Measurements from ENCODE around the gene ADAMTS7.
"Not testable (repeated sequence)": the region's sequence is repeated elsewhere in the genome, so short reads cannot be mapped to it uniquely, and the experiment has no call there.

Gene ADAMTS7

DNA sequence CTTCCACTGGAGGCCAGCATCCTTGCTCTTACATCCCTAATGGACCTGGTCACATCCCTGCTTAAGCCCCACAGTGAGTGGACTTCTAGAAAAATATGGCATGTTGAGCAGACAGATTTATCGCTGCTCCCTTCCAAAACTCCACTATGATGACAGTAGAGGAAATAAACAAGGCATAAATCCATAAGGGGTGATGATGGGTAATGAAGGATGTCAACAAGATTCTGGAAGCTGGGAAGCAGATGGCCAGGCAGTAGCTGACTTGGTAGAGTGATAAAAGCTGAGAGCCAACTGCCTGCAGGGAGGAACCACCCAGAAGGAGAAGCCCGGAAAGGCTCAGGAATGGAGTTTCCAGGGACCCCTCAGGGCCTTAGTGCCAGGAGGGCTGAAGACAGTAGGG lies 28.9 kb downstream of the ADAMTS7 start:
- DNase-seq (ENCODE audit: low read depth), result not testable (repeated sequence)

DNA sequence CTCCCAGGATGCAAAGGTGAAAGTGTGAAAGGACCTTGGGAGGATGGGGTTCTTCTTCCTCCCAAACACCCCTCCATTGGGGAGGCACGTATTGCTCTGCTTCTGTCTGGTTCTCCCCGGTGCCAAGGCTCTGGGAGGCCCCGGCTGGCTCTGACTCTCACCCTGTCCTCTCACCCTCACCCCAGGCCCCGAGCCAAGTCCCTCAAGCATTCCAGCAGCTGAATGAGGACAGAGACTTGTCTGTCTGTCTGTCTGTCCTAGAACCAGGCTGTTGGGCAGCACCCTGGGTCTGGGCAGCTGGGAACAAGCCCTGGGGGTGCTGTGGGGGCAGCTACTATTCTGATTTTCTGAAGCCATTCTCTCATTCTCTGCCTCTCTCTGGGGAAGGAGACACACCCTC lies 29.9 kb downstream of the ADAMTS7 start:
- DNase-seq (ENCODE audit: low read depth), result not testable (repeated sequence)

- not testable (repeated sequence) for DNase-seq (ENCODE audit: low read depth)
Measured at GRCh38 chr15:78779975-78780374, 31.3 kb downstream of the ADAMTS7 start.

DNA sequence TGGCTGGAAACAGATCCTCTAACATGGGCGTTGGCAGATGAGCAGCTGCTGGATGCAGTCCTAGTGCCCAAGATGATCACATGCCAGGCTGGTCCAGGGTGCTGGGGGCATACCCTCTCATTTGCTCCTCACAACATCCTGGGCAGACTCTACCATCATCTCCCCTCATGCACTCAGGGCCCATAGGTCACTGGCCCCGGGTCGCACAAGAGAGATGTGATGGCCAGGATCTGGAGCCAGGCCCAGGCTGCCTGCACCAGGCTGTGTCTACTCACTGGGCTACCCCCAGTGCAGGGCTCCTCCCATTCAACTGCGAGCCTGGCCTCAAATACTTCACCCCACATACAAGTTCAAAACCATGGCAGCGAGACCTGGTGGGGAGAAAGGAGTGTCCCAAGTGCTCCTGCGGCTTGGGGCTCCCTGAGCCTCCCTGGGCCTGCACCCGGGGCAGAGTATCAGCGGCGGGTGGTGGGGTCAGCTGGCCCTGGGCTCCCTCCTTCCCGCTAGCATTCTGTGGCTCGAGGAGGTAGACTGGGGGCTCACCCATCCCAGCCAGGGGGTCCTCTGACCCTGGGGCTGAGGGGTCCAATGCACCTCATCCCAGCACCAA lies 32.0 kb downstream of the ADAMTS7 start:
- not testable (repeated sequence) for DNase-seq (ENCODE audit: low read depth)

DNA sequence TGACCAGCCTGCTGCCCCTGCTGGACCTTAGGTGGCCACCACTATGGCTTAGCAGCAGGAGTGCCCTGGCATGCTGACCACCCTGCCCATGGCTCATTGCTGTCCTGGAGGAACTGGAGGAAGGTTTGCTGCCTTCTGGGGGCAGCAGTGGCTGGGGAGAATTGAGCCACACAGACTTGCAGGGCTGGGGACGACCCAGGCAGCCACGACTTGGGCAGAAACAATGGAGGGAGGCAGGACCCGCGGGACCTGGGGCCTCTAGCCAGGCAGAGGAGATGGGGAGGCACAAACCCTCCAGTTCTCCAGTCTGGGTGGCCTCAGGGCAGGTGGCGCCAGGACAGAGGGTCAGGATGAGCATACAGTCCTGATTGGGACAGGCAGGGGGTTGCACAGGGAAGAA lies 32.8 kb downstream of the ADAMTS7 start:
- DNase-seq (ENCODE audit: low read depth), result no peak

- not testable (repeated sequence) for DNase-seq (ENCODE audit: low read depth)
Measured at GRCh38 chr15:78777953-78778345, 33.3 kb downstream of the ADAMTS7 start.

GRCh38 chr15:78777290-78777952 lies 33.8 kb downstream of the ADAMTS7 start:
- not testable (repeated sequence) for DNase-seq (ENCODE audit: low read depth)

GRCh38 chr15:78776046-78776925 lies 35.0 kb downstream of the ADAMTS7 start:
- DNase-seq (ENCODE audit: low read depth), result not testable (repeated sequence)

- DNase-seq (ENCODE audit: low read depth), result no peak
Measured at GRCh38 chr15:78775472-78775871, 35.8 kb downstream of the ADAMTS7 start.

DNA sequence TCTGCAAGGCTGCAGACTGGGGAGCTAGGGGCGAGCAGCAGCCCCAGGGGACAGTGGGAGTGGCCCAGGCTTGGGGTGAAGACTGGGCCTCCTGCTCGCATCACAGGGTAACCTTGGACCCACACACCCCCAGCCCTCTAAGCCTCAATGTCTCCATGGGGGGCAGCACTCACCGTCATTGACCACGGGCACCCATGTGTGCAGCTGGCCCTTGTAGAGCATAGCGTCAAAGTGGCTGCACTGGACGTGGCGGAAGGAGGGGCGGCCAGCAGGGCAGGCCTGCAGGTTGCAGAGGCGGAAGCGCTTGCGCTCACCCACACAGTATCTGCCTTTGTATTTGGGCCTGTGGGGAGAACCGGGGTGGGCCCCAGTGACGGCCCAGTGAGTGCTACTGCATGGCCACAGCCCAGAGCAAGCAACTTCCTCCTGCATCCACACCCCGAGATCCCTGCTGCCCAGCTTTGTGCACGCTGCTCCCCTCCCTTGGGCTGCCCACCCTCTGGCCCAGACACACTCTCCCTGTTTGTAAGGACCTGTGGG lies 36.7 kb downstream of the ADAMTS7 start:
- not testable (repeated sequence) for DNase-seq (ENCODE audit: low read depth)

GRCh38 chr15:78773765-78774450 lies 37.4 kb downstream of the ADAMTS7 start:
- DNase-seq (ENCODE audit: low read depth), result not testable (repeated sequence)

DNA sequence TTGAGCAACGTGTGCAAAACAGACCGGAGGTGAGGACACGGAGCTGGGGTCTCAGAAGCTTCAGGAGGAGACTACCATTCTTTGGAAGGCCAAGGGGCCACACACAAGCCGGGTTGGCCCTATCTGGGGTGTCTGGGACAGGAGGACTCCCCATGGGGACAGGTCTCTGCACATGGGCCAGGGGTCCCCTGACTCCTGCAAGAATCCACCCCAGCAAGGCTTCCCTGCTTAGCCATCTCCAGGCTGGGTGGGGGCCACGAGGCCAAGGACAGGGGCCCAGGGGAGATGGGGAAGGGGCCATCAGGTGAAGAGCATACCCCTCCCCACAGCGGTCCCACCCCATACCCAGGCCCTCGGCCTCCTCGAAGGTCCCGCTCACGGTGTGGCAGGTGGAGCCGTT lies 38.5 kb downstream of the ADAMTS7 start:
- DNase-seq (ENCODE audit: low read depth), result no peak

- not testable (repeated sequence) for DNase-seq (ENCODE audit: low read depth)
Measured at GRCh38 chr15:78771436-78772000, 39.7 kb downstream of the ADAMTS7 start.

DNA sequence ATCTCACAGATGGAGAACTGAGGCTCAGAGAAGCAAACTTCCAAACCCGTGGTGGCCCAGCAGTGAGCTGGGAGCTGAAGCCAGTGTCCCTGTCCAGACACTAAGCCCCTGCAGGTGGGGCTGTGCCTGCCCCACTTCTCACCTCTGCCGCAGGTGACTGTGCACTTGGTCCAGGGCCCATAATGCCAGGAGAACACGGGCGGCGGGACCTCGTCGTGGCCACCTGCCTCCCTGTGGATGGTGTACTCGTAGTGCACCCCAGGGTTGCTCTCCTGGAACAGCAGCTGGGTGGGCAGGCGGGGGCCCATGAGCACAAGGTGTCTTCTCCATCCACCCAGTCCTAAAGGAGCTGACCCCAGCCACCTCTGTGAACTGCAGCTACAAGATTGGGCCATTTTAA lies 40.2 kb downstream of the ADAMTS7 start:
- DNase-seq (ENCODE audit: low read depth), result not testable (repeated sequence)

- DNase-seq (ENCODE audit: low read depth), result not testable (repeated sequence)
Measured at GRCh38 chr15:78769473-78770225, 41.6 kb downstream of the ADAMTS7 start.

- DNase-seq (ENCODE audit: low read depth), result no peak
Measured at GRCh38 chr15:78768531-78769408, 42.5 kb downstream of the ADAMTS7 start.

DNA sequence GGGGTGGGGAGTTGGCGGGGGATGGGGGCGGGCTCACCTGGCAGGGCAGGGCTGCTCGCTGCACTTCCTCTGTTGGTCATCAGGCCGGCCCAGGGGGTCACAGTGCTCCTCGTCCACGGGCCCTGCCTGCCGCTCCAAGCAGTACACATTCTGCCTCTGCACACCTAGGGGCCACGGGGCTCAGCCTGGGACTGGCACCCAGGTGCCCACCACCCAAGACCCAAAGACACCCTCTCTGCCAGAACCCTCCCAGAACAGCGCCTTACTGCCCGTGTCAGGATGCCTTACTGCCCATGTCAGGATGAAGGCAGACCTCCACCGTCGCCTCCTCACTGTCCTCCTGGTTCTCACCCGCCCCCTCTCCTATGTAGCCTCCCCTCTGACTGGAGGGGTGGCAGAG lies 43.2 kb downstream of the ADAMTS7 start:
- no peak for DNase-seq (ENCODE audit: low read depth)

GRCh38 chr15:78767331-78767951 lies 43.8 kb downstream of the ADAMTS7 start:
- DNase-seq (ENCODE audit: low read depth), result no peak

- not testable (repeated sequence) for DNase-seq (ENCODE audit: low read depth)
Measured at GRCh38 chr15:78766641-78767071, 44.6 kb downstream of the ADAMTS7 start.

Measured in ELR (cell line).